ENCODE results near the gene COQ8B.
A peak's percentile ranks its signal among the peaks of the same experiment; 100 is the strongest.
"Not testable (repeated sequence)": the region's sequence is repeated elsewhere in the genome, so short reads cannot be mapped to it uniquely, and the experiment has no call there.

The COQ8B gene

DNA sequence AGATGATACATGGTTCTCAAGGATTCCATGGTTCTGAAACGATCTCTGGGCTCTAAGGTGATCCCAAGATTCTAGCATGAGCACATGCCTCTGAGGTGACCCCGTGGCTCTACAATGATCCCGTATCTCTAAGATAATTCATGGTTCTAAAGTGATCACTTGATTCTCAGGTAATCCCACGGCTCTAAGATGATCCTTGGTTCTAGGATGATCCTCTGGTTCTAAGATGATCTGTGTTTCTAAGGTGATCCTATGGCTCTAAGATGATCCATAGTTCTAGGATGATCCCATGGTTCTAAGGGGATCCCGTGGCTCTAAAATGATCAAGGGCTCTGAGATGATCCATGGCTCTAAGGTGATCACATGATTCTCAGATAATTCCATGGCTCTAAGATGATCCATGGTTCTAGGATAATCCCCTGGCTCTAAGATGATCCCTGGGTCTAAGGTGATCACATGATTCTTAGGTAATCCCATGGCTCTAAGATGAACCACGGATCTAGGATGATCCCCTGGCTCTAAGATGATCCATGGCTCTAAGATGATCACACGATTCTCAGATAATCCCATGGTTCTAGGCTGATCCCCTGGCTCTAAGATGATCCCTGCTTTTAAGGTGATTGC lies 47.6 kb downstream of the COQ8B start:
- no peak for DNase-seq (ENCODE audit: low spot score)

DNA sequence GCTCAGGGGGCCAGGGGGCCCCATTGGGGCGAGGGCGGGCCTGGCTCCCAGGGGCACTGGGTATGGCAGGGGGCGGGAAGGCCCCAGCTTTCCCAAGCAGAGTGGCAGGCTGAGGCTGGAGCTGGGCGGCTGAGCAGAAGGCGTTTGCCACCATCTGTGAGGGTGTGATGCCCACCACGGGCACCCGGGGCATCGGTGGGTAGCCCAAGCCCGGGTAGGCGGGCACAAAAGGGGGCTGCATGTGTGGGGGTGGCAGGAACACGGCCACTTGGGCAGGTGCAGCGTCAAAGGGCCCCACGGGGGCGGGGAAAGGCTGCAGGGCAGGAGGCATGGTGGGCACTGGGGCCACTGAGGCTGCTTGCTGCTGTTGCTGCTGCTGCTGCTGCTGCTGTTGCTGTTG lies 49.1 kb downstream of the COQ8B start:
- DNase-seq (ENCODE audit: low spot score): no peak

GRCh38 chr19:40666803-40667438 lies 49.8 kb downstream of the COQ8B start:
- DNase-seq (ENCODE audit: low spot score): no peak

DNA sequence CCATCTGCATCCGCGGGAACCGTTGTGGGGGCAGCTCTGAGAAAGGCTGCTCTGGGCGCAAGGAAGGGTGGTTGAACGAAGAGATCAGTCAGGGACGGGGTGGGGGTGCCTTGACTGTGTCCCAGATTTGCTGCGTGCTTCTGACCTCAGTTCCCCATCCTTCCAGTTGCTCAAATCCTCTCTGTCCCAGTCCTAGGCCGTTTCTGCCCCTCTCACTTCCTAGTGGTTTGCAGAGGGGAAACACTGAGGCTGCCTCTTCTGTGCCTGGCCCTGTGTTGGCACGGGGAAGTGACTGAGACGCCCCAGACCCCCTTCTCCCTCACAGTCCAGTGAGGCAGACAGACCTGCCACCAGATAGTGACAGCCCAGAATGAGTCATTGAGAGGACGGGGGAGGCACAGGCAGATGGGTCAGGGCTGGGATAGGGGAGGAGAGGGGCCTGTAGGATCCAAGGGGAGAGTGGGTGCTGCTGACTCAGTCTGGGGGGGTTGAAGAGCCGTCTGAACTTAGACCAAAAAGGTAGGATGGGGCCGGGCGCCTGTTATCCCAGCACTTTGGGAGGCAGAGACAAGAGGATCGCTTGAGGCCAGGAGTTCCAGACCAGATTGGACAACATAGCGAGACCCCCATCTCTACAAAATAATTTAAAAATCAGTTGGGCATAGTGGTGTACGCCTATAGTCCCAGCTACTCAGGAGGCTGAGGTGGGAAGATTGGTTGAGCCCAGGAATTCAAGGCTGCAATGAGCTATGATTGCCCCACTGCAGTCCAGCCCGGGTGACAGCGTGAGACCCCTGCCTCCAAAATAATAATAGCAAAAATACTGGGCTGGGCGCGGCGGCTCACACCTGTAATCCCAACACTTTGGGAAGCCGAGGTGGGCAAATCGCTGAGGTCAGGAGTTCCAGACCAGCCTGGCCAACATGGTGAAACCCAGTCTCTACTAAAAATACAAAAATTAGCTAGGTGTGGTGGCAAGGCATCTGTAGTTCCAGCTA lies 52.7 kb downstream of the COQ8B start:
- no peak for DNase-seq (ENCODE audit: low spot score)

DNA sequence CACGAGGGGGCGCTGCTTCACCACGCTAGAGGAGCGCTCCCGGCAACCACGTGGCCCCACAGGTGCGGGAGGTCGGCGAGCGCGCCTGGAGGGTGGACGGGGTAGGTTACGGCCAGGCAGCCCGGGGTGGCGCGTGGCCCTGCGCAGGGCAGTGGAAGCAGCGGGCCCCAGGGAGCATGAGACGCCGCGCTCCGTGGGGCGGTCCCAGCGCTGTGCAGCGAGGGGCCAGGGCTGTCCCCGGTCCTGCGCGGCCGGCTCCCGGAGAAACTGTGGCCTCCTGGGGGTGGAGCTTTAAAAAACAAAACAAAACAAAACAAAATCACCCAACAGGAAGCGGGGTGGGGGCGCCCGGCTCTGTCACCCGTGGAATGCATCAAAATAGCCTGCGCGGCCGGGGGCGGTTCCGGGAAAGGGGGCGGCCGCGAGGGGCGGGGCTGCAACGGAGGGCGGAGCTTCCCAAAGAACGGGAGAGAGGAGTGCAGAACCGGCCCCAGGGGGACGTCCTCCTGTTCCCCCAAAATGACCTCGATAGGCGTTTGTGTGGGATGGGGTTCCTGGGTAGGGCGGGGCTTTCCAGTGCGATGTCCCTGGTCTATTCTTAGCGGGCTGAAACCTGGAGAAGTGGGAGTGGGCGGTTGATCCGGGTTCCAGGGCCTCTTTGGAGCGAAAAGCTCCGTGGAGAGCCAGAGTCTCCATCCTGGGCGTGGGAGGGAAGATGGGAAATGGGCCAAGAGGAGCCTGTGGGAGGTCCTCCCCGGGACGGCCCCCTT lies 53.6 kb downstream of the COQ8B start:
- peak; percentile 90 for DNase-seq (ENCODE audit: low spot score)

- DNase-seq (ENCODE audit: low spot score): no peak
These were observed 55.1 kb downstream of the COQ8B start for GRCh38 chr19:40661616-40662015.

GRCh38 chr19:40659566-40659965 lies 57.1 kb downstream of the COQ8B start:
- no peak for DNase-seq (ENCODE audit: low spot score)

GRCh38 chr19:40659116-40659515 lies 57.6 kb downstream of the COQ8B start:
- DNase-seq (ENCODE audit: low spot score): no peak

- DNase-seq (ENCODE audit: low spot score): no peak
These were observed 58.7 kb downstream of the COQ8B start for GRCh38 chr19:40658031-40658430.

DNA sequence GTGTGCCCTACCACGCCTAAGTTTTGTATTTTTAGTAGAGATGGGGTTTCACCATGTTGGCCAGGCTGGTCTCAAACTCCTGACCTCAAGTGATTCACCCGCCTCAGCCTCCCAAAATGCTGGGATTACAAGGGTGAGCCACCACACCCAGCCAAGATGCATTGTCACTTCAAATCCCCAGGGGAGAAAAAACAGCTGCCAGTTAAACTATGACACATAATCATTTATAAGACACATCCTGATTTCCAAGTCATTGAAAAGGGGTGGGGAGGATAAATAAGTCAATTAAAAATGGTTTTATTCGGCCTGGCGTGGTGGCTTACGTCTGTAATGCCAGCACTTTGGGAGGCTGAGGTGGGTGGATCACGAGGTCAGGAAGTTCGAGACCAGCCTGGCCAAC lies 61.0 kb downstream of the COQ8B start:
- not testable (repeated sequence) for DNase-seq (ENCODE audit: low spot score)

- DNase-seq (ENCODE audit: low spot score): not testable (repeated sequence)
These were observed 64.4 kb downstream of the COQ8B start for GRCh38 chr19:40652303-40652702.

DNA sequence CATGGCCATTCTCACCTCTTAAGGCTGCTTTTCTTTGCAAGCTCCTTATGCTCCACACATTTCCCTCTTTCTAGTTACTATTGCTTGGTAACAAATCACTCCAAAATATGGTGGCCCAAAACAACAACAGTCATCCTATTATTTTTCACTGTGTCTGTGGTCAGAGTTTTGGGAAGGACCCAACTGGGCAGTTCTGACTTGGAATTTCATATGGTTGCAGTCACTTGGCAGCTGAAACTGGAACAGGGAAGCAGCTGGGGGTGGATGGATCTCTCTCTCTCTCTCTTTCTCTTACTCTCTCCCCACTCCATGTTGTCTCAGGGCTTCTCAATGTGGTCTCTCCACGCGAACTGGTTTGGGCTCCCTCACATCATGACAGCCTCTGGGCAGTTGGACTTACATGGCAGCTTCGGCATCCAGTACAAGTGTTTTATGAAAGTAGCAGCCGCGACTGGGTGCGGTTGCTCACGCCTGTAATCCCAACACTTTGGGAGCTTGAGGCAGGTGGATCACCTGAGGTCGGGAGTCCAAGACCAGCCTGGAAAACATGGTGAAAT lies 65.9 kb downstream of the COQ8B start:
- DNase-seq (ENCODE audit: low spot score): no peak

DNA sequence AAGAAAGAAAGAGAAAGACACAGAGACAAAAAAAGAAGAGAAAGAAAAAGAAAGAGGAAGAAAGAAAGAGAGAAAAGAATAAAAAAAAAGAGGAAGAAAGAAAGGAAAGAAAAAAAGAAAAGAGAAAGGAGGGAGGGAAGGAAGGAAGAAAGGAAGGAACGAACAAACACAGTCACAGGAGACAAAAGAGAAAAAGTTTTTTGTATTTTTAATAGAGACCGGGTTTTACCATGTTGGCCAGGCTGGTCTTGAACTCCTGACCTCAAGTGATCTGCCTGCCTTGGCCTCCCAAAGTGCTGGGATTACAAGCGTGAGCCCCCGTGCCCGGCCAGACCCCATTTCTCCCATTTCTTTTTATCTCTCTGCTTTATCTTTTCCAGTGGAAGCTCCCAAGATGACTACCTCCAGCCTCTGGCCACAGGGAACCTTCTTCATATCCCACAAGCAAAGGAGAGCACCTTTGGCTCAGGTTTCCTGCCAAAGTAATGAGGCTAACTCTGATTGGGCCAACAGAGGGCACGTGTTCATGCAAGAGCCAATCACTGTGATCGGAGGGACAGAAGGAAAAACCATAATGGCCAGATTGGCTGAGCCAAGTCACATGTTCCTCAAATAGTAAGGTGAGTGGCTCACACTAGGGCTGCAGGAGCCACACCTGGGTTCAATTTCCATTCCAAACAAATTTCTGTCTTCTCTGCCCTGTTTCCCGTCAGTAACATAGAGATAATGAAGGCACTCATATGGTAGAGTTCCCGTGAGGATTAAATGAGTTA lies 66.6 kb downstream of the COQ8B start:
- DNase-seq (ENCODE audit: low spot score): peak; percentile 45

- DNase-seq (ENCODE audit: low spot score): peak; percentile 36
These were observed 69.9 kb downstream of the COQ8B start for GRCh38 chr19:40646743-40647254.

DNA sequence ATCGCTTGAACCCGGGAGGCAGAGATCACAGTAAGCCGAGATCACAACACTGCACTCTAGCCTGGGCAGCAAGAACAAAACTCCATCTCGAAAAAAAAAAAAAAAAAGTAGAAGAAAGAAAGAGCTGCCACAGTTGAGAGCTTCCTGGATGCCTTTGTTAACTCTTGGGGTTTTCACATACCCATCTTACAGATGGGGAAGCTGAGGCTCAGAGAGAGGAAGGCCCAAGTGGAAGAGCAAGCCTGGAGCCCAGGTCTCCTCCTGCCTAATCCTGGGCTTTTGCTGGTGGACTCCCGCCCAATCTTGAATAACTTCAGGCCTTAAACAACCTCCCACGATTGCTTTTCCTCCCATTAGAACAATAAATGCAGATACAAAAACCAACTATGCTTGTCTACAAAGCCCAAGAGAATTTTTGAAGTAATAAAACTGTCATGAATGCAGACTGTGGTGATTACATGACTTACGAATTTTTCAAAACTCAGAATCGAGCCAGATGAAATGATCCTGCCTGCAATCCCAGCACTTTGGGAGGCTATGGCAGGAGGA lies 73.9 kb downstream of the COQ8B start:
- no peak for DNase-seq (ENCODE audit: low spot score)

GRCh38 chr19:40642051-40642706 lies 74.5 kb downstream of the COQ8B start:
- DNase-seq (ENCODE audit: low spot score): no peak

All from SW480 (cell line).